ENCODE data around the gene KRTAP13-4. TPM values are rescaled to one million over a fixed set of nuclear protein-coding genes. Genes with fewer than 3 reads are reported as not detected.

The KRTAP13-4 gene
- total and polyA plus RNA-seq, 2 donors (not counting 1 experiment from before 2014, with no cell fraction given), result not detected

DNA sequence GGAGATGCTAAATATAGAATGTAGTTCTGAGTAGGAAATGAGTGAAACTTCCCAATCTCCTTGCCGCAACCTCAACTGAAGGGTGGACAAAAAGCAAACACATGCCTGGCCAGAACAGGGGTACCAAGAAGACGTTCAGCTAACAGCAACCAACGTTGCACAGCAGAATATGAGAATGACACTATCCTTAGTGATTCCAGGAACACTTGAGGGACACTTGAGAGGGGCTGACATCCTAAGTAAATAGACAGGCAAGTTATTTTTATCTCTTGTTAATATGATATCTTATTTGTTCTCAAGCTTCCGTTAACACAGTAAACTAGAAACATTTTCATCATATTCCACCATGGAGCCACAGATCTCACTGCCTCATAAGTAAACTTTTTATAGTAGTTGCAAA is 49.2 kb downstream of the KRTAP13-4 start:
- no peak overlapping the region for H3K4me2 ChIP-seq (ENCODE audit: extremely low read depth, insufficient read depth, low read length)
- H3K4me3 ChIP-seq (replicated peaks in 1 of 4; ENCODE audit: control extremely low read depth in 1 of 4, insufficient read depth in 1 of 4, low read depth in 3 of 4, low read length in 4 of 4), result no peak overlapping the region
- no peaks in the 10 kb centered on the region for H3K79me2 ChIP-seq (ENCODE audit: control insufficient read depth, insufficient read depth, low read length)
- TF ChIP-seq, protein P1, sequence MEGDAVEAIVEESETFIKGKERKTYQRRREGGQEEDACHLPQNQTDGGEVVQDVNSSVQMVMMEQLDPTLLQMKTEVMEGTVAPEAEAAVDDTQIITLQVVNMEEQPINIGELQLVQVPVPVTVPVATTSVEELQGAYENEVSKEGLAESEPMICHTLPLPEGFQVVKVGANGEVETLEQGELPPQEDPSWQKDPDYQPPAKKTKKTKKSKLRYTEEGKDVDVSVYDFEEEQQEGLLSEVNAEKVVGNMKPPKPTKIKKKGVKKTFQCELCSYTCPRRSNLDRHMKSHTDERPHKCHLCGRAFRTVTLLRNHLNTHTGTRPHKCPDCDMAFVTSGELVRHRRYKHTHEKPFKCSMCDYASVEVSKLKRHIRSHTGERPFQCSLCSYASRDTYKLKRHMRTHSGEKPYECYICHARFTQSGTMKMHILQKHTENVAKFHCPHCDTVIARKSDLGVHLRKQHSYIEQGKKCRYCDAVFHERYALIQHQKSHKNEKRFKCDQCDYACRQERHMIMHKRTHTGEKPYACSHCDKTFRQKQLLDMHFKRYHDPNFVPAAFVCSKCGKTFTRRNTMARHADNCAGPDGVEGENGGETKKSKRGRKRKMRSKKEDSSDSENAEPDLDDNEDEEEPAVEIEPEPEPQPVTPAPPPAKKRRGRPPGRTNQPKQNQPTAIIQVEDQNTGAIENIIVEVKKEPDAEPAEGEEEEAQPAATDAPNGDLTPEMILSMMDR (conservative IDR thresholded peaks at IDR 0.05 in 1 of 2, IDR thresholded peaks at IDR 0.05 in 1 of 2; ENCODE audit: low read depth in 1 of 2, low read length in 2 of 2), result no peak
- no peak for TF ChIP-seq EZH2 (IDR thresholded peaks at IDR 0.05; ENCODE audit: low read length, missing control alignments)
- no peak overlapping the region for H3K9ac ChIP-seq (ENCODE audit: insufficient read depth, low read length)
- no peaks in the 10 kb centered on the region for H3K4me1 ChIP-seq (ENCODE audit: control insufficient read depth, extremely low read depth, insufficient read depth, low read length)
- no peak for DNase-seq (ENCODE audit: low read depth in 2 of 2)
- no peaks in the 10 kb centered on the region for H3K27me3 ChIP-seq (ENCODE audit: control insufficient read depth, insufficient read depth, low read length)
- H4K20me1 ChIP-seq (ENCODE audit: control insufficient read depth, extremely low read depth, insufficient read depth, low read length), result no peaks in the 10 kb centered on the region
- H3K9me3 ChIP-seq (ENCODE audit: control insufficient read depth, insufficient read depth, low read depth, low read length), result no peaks in the 10 kb centered on the region
- H3K27ac ChIP-seq (ENCODE audit: insufficient read depth, low read length), result no peak overlapping the region
- no peak overlapping the region for H2AFZ ChIP-seq (ENCODE audit: low read length)
- no peaks in the 10 kb centered on the region for H3K36me3 ChIP-seq (ENCODE audit: control insufficient read depth, insufficient read depth, low read length)

DNA sequence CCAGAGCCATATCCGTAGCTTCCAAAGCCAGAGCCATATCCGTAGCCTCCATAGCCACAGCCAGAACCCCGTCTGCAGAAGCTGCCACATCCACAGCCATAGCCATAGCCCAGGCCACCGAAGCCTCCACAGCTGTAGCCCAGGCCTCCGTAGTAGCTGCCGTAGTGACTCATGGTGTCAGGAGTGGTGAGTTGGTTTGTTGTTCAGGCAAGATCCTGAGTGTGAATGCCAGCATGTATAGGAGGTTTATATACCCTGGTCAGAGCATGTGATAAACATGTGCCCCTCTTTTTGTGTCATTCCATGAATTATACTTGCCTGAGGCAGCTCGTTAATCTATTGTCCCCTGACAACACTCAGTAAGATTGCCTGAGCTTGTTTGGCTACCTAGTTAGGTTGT is 50.1 kb downstream of the KRTAP13-4 start, which contains the start of gene KRTAP19-1:
Gene KRTAP19-1, minus strand, starts transcription at position 223 of the 400 bp plus-strand sequence. Its CDS starts 50 bp downstream, at position 173.
- DNase-seq (ENCODE audit: low read depth in 2 of 2), result no peak
- Histone ChIP-seq H3K9me3 (ENCODE audit: control insufficient read depth, insufficient read depth, low read depth, low read length) (no peaks in the 10 kb centered on the region), H3K9ac (ENCODE audit: insufficient read depth, low read length) (no peak within 1 kb of the TSS), H3K36me3 (ENCODE audit: control insufficient read depth, insufficient read depth, low read length) (no peaks in the 10 kb centered on the region), H3K4me3 (replicated peaks in 1 of 4; ENCODE audit: control extremely low read depth in 1 of 4, insufficient read depth in 1 of 4, low read depth in 3 of 4, low read length in 4 of 4) (no peak within 1 kb of the TSS), H3K4me1 (ENCODE audit: control insufficient read depth, extremely low read depth, insufficient read depth, low read length) (no peaks in the 10 kb centered on the region), H4K20me1 (ENCODE audit: control insufficient read depth, extremely low read depth, insufficient read depth, low read length) (no peaks in the 10 kb centered on the region), H3K27ac (ENCODE audit: insufficient read depth, low read length) (no peak within 1 kb of the TSS), H2AFZ (ENCODE audit: low read length) (no peak within 1 kb of the TSS), H3K4me2 (ENCODE audit: extremely low read depth, insufficient read depth, low read length) (no peak within 1 kb of the TSS), H3K79me2 (ENCODE audit: control insufficient read depth, insufficient read depth, low read length) (no peaks in the 10 kb centered on the region), H3K27me3 (ENCODE audit: control insufficient read depth, insufficient read depth, low read length) (no peaks in the 10 kb centered on the region)
- no peak for TF ChIP-seq EZH2 (IDR thresholded peaks at IDR 0.05; ENCODE audit: low read length, missing control alignments)
- TF ChIP-seq, protein P1 (conservative IDR thresholded peaks at IDR 0.05 in 1 of 2, IDR thresholded peaks at IDR 0.05 in 1 of 2; ENCODE audit: low read depth in 1 of 2, low read length in 2 of 2), result no peak

Other genes starting within 250 kb of the KRTAP13-4 start
- gene CLDN8, start 214.1 kb upstream of the KRTAP13-4 start, total RNA-seq, result not detected in 2 replicates
- not detected in 2 replicates for gene CLDN8, start 214.1 kb upstream of the KRTAP13-4 start, polyA plus RNA-seq
- gene KRTAP24-1, start 147.3 kb upstream of the KRTAP13-4 start, total RNA-seq, result not detected in 2 replicates
- not detected in 2 replicates for gene KRTAP24-1, start 147.3 kb upstream of the KRTAP13-4 start, polyA plus RNA-seq
- gene KRTAP25-1, start 140.7 kb upstream of the KRTAP13-4 start, total RNA-seq, result not detected in 2 replicates
- gene KRTAP25-1, start 140.7 kb upstream of the KRTAP13-4 start, polyA plus RNA-seq, result not detected in 2 replicates
- not detected in 2 replicates for gene KRTAP26-1, start 109.9 kb upstream of the KRTAP13-4 start, total RNA-seq
- not detected in 2 replicates for gene KRTAP26-1, start 109.9 kb upstream of the KRTAP13-4 start, polyA plus RNA-seq
- not detected in 2 replicates for gene KRTAP27-1, start 92.5 kb upstream of the KRTAP13-4 start, total RNA-seq
- gene KRTAP27-1, start 92.5 kb upstream of the KRTAP13-4 start, polyA plus RNA-seq, result not detected in 2 replicates
- gene KRTAP23-1, start 81.6 kb upstream of the KRTAP13-4 start, total RNA-seq, result not detected in 2 replicates
- gene KRTAP23-1, start 81.6 kb upstream of the KRTAP13-4 start, polyA plus RNA-seq, result not detected in 2 replicates
- gene KRTAP13-2, start 57.9 kb upstream of the KRTAP13-4 start, total RNA-seq, result not detected in 2 replicates
- gene KRTAP13-2, start 57.9 kb upstream of the KRTAP13-4 start, polyA plus RNA-seq, result not detected in 2 replicates
- not detected in 2 replicates for gene KRTAP13-1, start 34.2 kb upstream of the KRTAP13-4 start, total RNA-seq
- gene KRTAP13-1, start 34.2 kb upstream of the KRTAP13-4 start, polyA plus RNA-seq, result not detected in 2 replicates
- gene KRTAP13-3, start 4.3 kb upstream of the KRTAP13-4 start, total RNA-seq, result not detected in 2 replicates
- gene KRTAP13-3, start 4.3 kb upstream of the KRTAP13-4 start, polyA plus RNA-seq, result not detected in 2 replicates
- not detected in 2 replicates for gene KRTAP15-1, start 10.1 kb downstream of the KRTAP13-4 start, total RNA-seq
- gene KRTAP15-1, start 10.1 kb downstream of the KRTAP13-4 start, polyA plus RNA-seq, result not detected in 2 replicates
- not detected in 2 replicates for gene KRTAP19-1, start 50.1 kb downstream of the KRTAP13-4 start, total RNA-seq
- gene KRTAP19-1, start 50.1 kb downstream of the KRTAP13-4 start, polyA plus RNA-seq, result not detected in 2 replicates
- gene KRTAP19-2, start 57.2 kb downstream of the KRTAP13-4 start, total RNA-seq, result not detected in 2 replicates
- gene KRTAP19-2, start 57.2 kb downstream of the KRTAP13-4 start, polyA plus RNA-seq, result not detected in 2 replicates
- gene KRTAP19-3, start 61.8 kb downstream of the KRTAP13-4 start, total RNA-seq, result not detected in 2 replicates
- not detected in 2 replicates for gene KRTAP19-3, start 61.8 kb downstream of the KRTAP13-4 start, polyA plus RNA-seq
- gene KRTAP19-4, start 66.9 kb downstream of the KRTAP13-4 start, total RNA-seq, result not detected in 2 replicates
- not detected in 2 replicates for gene KRTAP19-4, start 66.9 kb downstream of the KRTAP13-4 start, polyA plus RNA-seq
- gene KRTAP19-5, start 71.9 kb downstream of the KRTAP13-4 start, total RNA-seq, result not detected in 2 replicates
- gene KRTAP19-5, start 71.9 kb downstream of the KRTAP13-4 start, polyA plus RNA-seq, result not detected in 2 replicates
- gene KRTAP19-6, start 111.6 kb downstream of the KRTAP13-4 start, total RNA-seq, result not detected in 2 replicates
- gene KRTAP19-6, start 111.6 kb downstream of the KRTAP13-4 start, polyA plus RNA-seq, result not detected in 2 replicates
- gene KRTAP19-7, start 131.1 kb downstream of the KRTAP13-4 start, total RNA-seq, result not detected in 2 replicates
- not detected in 2 replicates for gene KRTAP19-7, start 131.1 kb downstream of the KRTAP13-4 start, polyA plus RNA-seq
- not detected in 2 replicates for gene KRTAP22-2, start 160.2 kb downstream of the KRTAP13-4 start, total RNA-seq
- gene KRTAP22-2, start 160.2 kb downstream of the KRTAP13-4 start, polyA plus RNA-seq, result not detected in 2 replicates
- not detected in 2 replicates for gene KRTAP6-3, start 162.2 kb downstream of the KRTAP13-4 start, total RNA-seq
- not detected in 2 replicates for gene KRTAP6-3, start 162.2 kb downstream of the KRTAP13-4 start, polyA plus RNA-seq
- gene KRTAP6-2, start 168.7 kb downstream of the KRTAP13-4 start, total RNA-seq, result not detected in 2 replicates
- gene KRTAP6-2, start 168.7 kb downstream of the KRTAP13-4 start, polyA plus RNA-seq, result not detected in 2 replicates
- gene KRTAP22-1, start 170.9 kb downstream of the KRTAP13-4 start, total RNA-seq, result not detected in 2 replicates
- not detected in 2 replicates for gene KRTAP22-1, start 170.9 kb downstream of the KRTAP13-4 start, polyA plus RNA-seq
- not detected in 2 replicates for gene KRTAP6-1, start 183.7 kb downstream of the KRTAP13-4 start, total RNA-seq
- gene KRTAP6-1, start 183.7 kb downstream of the KRTAP13-4 start, polyA plus RNA-seq, result not detected in 2 replicates
- gene KRTAP20-1, start 186.2 kb downstream of the KRTAP13-4 start, total RNA-seq, result not detected in 2 replicates
- gene KRTAP20-1, start 186.2 kb downstream of the KRTAP13-4 start, polyA plus RNA-seq, result not detected in 2 replicates
- not detected in 2 replicates for gene KRTAP20-4, start 190.4 kb downstream of the KRTAP13-4 start, total RNA-seq
- not detected in 2 replicates for gene KRTAP20-4, start 190.4 kb downstream of the KRTAP13-4 start, polyA plus RNA-seq
- gene KRTAP20-2, start 205.0 kb downstream of the KRTAP13-4 start, total RNA-seq, result not detected in 2 replicates
- gene KRTAP20-2, start 205.0 kb downstream of the KRTAP13-4 start, polyA plus RNA-seq, result not detected in 2 replicates
- not detected in 2 replicates for gene KRTAP20-3, start 212.6 kb downstream of the KRTAP13-4 start, total RNA-seq
- not detected in 2 replicates for gene KRTAP20-3, start 212.6 kb downstream of the KRTAP13-4 start, polyA plus RNA-seq

All from fibroblast of lung (primary cell).